HG02870 (cell line): ENCODE data around the gene NRARP.
"Not testable (repeated sequence)": the region's sequence is repeated elsewhere in the genome, so short reads cannot be mapped to it uniquely, and the experiment has no call there.

Experiments
- ATAC-seq: cut with Tn5 transposase; IDR thresholded peaks from one replicate; pipeline ENCODE4 v1.9.1; 2021; ENCODE audit warnings: mild to moderate bottlenecking, moderate library complexity; ENCODE audit not compliant: unreplicated experiment

The NRARP gene

GRCh38 chr9:137302118-137302448 lies at the start of gene NRARP:
Gene NRARP (minus strand): TSS chr9:137302271. CDS start chr9:137301928, 343 bp downstream.
- ATAC-seq: peak; percentile 66

- ATAC-seq: no peak
Observed at GRCh38 chr9:137350696-137351584, 48.9 kb upstream of the NRARP start.

- no peak for ATAC-seq
Observed at GRCh38 chr9:137349471-137350033, 47.5 kb upstream of the NRARP start.

- no peak for ATAC-seq
Observed at GRCh38 chr9:137348769-137349470, 46.8 kb upstream of the NRARP start.

- no peak for ATAC-seq
Observed at GRCh38 chr9:137347928-137348327, 45.9 kb upstream of the NRARP start.

GRCh38 chr9:137342482-137342881 lies 40.4 kb upstream of the NRARP start:
- ATAC-seq: no peak

GRCh38 chr9:137341227-137341626 lies 39.2 kb upstream of the NRARP start:
- no peak for ATAC-seq

- not testable (repeated sequence) for ATAC-seq
Observed at GRCh38 chr9:137339908-137340462, 37.9 kb upstream of the NRARP start.

GRCh38 chr9:137339045-137339907 lies 37.2 kb upstream of the NRARP start:
- ATAC-seq: no peak

GRCh38 chr9:137336735-137337134 lies 34.7 kb upstream of the NRARP start:
- ATAC-seq: no peak

GRCh38 chr9:137333016-137333671 lies 31.1 kb upstream of the NRARP start:
- no peak for ATAC-seq

- ATAC-seq: no peak
Observed at GRCh38 chr9:137331929-137332328, 29.9 kb upstream of the NRARP start.

- ATAC-seq: no peak
Observed at GRCh38 chr9:137330689-137331088, 28.6 kb upstream of the NRARP start.

GRCh38 chr9:137329590-137329989 lies 27.5 kb upstream of the NRARP start:
- ATAC-seq: not testable (repeated sequence)

GRCh38 chr9:137327641-137328550 lies 25.8 kb upstream of the NRARP start:
- ATAC-seq: not testable (repeated sequence)

- ATAC-seq: no peak
Observed at GRCh38 chr9:137326445-137327065, 24.5 kb upstream of the NRARP start.

GRCh38 chr9:137325799-137326198 lies 23.7 kb upstream of the NRARP start:
- ATAC-seq: no peak

GRCh38 chr9:137325124-137325523 lies 23.1 kb upstream of the NRARP start:
- ATAC-seq: no peak
